ENCODE results near the gene ABCA2. TPM values are rescaled to one million over a fixed set of nuclear protein-coding genes. Genes with fewer than 3 reads are reported as not detected.

Gene ABCA2
- total RNA-seq, 1 experiment from 2014 or later, result 1.3 TPM

- Histone ChIP-seq H3K36me3 (no peaks in the 10 kb centered on the region), H3K4me3 (peak overlapping the region; percentile 44), H3K27me3 (replicated peaks) (no peaks in the 10 kb centered on the region), H3K27ac (no peak overlapping the region), H3K4me1 (replicated peaks) (peaks cover 23% of the 10 kb centered on the region), H3K9me3 (replicated peaks) (peaks cover 13% of the 10 kb centered on the region)
- DNase-seq (ENCODE audit: low read depth in 1 of 2, low spot score in 2 of 2), result no peak
Observed at GRCh38 chr9:136992819-136993369, 35.1 kb downstream of the ABCA2 start.

- no peaks in the 10 kb centered on the region for H3K27me3 ChIP-seq (replicated peaks)
- no peaks in the 10 kb centered on the region for H3K36me3 ChIP-seq
- H3K4me1 ChIP-seq (replicated peaks), result peaks cover 23% of the 10 kb centered on the region
- H3K27ac ChIP-seq, result no peak within 1 kb of the TSS
- H3K9me3 ChIP-seq (replicated peaks), result peaks cover 13% of the 10 kb centered on the region
- H3K4me3 ChIP-seq, result peak within 1 kb of the TSS; percentile 44
- peak; percentile 37 to 74 for DNase-seq (ENCODE audit: low read depth in 1 of 2, low spot score in 2 of 2)
Observed at GRCh38 chr9:136991993-136992818, 35.8 kb downstream of the ABCA2 start, which contains the start of gene PAXX. Gene PAXX, plus strand, starts transcription at chr9:136992422. Its CDS starts 22 bp downstream, at chr9:136992444.

- DNase-seq (ENCODE audit: low read depth in 1 of 2, low spot score in 2 of 2), result no peak
- no peaks in the 10 kb centered on the region for H3K36me3 ChIP-seq
Observed at GRCh38 chr9:136990242-136990911, 37.7 kb downstream of the ABCA2 start.

GRCh38 chr9:136988872-136989271 is 39.2 kb downstream of the ABCA2 start:
- Histone ChIP-seq H3K36me3 (no peaks in the 10 kb centered on the region), H3K4me3 (no peak overlapping the region), H3K27me3 (replicated peaks) (no peaks in the 10 kb centered on the region; the same call in 1 of the 2 replicates), H3K4me1 (replicated peaks) (peaks cover 10% of the 10 kb centered on the region), H3K27ac (no peak overlapping the region), H3K9me3 (replicated peaks) (peaks cover 13% of the 10 kb centered on the region)
- DNase-seq (ENCODE audit: low read depth in 1 of 2, low spot score in 2 of 2), result no peak

More at GRCh38 chr9:136990242-136990911, 37.7 kb downstream of the ABCA2 start:
- H3K4me3 ChIP-seq, result no peak overlapping the region
- H3K4me1 ChIP-seq (replicated peaks), result peaks cover 10% of the 10 kb centered on the region
- no peaks in the 10 kb centered on the region; the same call in 1 of the 2 replicates for H3K27me3 ChIP-seq (replicated peaks)
- H3K9me3 ChIP-seq (replicated peaks), result peaks cover 13% of the 10 kb centered on the region
- H3K27ac ChIP-seq, result no peak overlapping the region

GRCh38 chr9:136985853-136986252 is 42.2 kb downstream of the ABCA2 start:
- Histone ChIP-seq H3K27me3 (replicated peaks) (no peaks in the 10 kb centered on the region; the same call in 1 of the 2 replicates), H3K4me3 (no peak overlapping the region), H3K36me3 (no peaks in the 10 kb centered on the region), H3K9me3 (replicated peaks) (peaks cover 4% of the 10 kb centered on the region; the same call in 1 of the 2 replicates), H3K27ac (no peak overlapping the region), H3K4me1 (replicated peaks) (peaks cover 17% of the 10 kb centered on the region)
- DNase-seq (ENCODE audit: low read depth in 1 of 2, low spot score in 2 of 2), result no peak

- no peak for DNase-seq (ENCODE audit: low read depth in 1 of 2, low spot score in 2 of 2)
- no peaks in the 10 kb centered on the region for H3K36me3 ChIP-seq
- H3K9me3 ChIP-seq (replicated peaks), result no peaks in the 10 kb centered on the region
- H3K4me1 ChIP-seq (replicated peaks), result peaks cover 18% of the 10 kb centered on the region
- H3K4me3 ChIP-seq, result no peak overlapping the region
- no peaks in the 10 kb centered on the region; the same call in 1 of the 2 replicates for H3K27me3 ChIP-seq (replicated peaks)
- no peak overlapping the region for H3K27ac ChIP-seq
Observed at GRCh38 chr9:136985027-136985602, 42.9 kb downstream of the ABCA2 start.

GRCh38 chr9:136984464-136985026 is 43.5 kb downstream of the ABCA2 start:
- Histone ChIP-seq H3K27me3 (replicated peaks) (no peaks in the 10 kb centered on the region; the same call in 1 of the 2 replicates), H3K4me3 (no peak overlapping the region), H3K4me1 (replicated peaks) (peaks cover 18% of the 10 kb centered on the region), H3K27ac (no peak overlapping the region), H3K36me3 (no peaks in the 10 kb centered on the region), H3K9me3 (replicated peaks) (no peaks in the 10 kb centered on the region)
- DNase-seq (ENCODE audit: low read depth in 1 of 2, low spot score in 2 of 2), result no peak

GRCh38 chr9:136983656-136984314 is 44.3 kb downstream of the ABCA2 start:
- DNase-seq (ENCODE audit: low read depth in 1 of 2, low spot score in 2 of 2), result no peak
- H3K4me3 ChIP-seq, result no peak overlapping the region
- H3K27me3 ChIP-seq (replicated peaks), result no peaks in the 10 kb centered on the region; the same call in 1 of the 2 replicates
- H3K36me3 ChIP-seq, result no peaks in the 10 kb centered on the region
- no peak overlapping the region for H3K27ac ChIP-seq
- peaks cover 18% of the 10 kb centered on the region for H3K4me1 ChIP-seq (replicated peaks)
- no peaks in the 10 kb centered on the region for H3K9me3 ChIP-seq (replicated peaks)

- H3K36me3 ChIP-seq, result no peaks in the 10 kb centered on the region
- H3K27me3 ChIP-seq (replicated peaks), result no peaks in the 10 kb centered on the region; the same call in 1 of the 2 replicates
- H3K27ac ChIP-seq, result no peak overlapping the region
- H3K4me1 ChIP-seq (replicated peaks), result peaks cover 18% of the 10 kb centered on the region
- no peaks in the 10 kb centered on the region for H3K9me3 ChIP-seq (replicated peaks)
- no peak for DNase-seq (ENCODE audit: low read depth in 1 of 2, low spot score in 2 of 2)
- H3K4me3 ChIP-seq, result no peak overlapping the region
Observed at GRCh38 chr9:136983167-136983566, 44.9 kb downstream of the ABCA2 start.

GRCh38 chr9:136982232-136983051 is 45.6 kb downstream of the ABCA2 start, which contains the start of gene LCNL1:
Gene LCNL1, plus strand, starts transcription at chr9:136982993. Its CDS starts 594 bp downstream, at chr9:136983587.
- Histone ChIP-seq H3K36me3 (no peaks in the 10 kb centered on the region), H3K27ac (peak within 1 kb of the TSS; percentile 33), H3K9me3 (replicated peaks) (no peaks in the 10 kb centered on the region), H3K4me3 (no peak within 1 kb of the TSS), H3K4me1 (replicated peaks) (peaks cover 24% of the 10 kb centered on the region), H3K27me3 (replicated peaks) (peaks cover 5% of the 10 kb centered on the region)
- no peak for DNase-seq (ENCODE audit: low read depth in 1 of 2, low spot score in 2 of 2)

- Histone ChIP-seq H3K36me3 (no peaks in the 10 kb centered on the region), H3K4me1 (replicated peaks) (peaks cover 24% of the 10 kb centered on the region), H3K27me3 (replicated peaks) (peaks cover 5% of the 10 kb centered on the region), H3K9me3 (replicated peaks) (no peaks in the 10 kb centered on the region), H3K27ac (peak overlapping the region; percentile 34), H3K4me3 (no peak overlapping the region)
- DNase-seq (ENCODE audit: low read depth in 1 of 2, low spot score in 2 of 2), result peak; percentile 35 to 80
Observed at GRCh38 chr9:136981588-136982231, 46.3 kb downstream of the ABCA2 start.

Measured in SJSA1 (cell line).